KG1 (cell line): ENCODE measurements around the gene FREM1.

ENCODE experiments used
- DNase-seq: peaks from one replicate; lab custom pipeline; 2025; lab: John Stamatoyannopoulos, UW

The FREM1 gene

GRCh38 chr9:14756291-14756690 is 153.9 kb downstream of the FREM1 start:
- DNase-seq = no peak

GRCh38 chr9:14752871-14753270 is 157.4 kb downstream of the FREM1 start:
- DNase-seq = no peak

- DNase-seq = no peak
These were observed 158.0 kb downstream of the FREM1 start for GRCh38 chr9:14752271-14752670.

GRCh38 chr9:14750821-14751220 is 159.4 kb downstream of the FREM1 start:
- no peak for DNase-seq

- no peak for DNase-seq
These were observed 160.5 kb downstream of the FREM1 start for GRCh38 chr9:14749741-14750211.

DNA sequence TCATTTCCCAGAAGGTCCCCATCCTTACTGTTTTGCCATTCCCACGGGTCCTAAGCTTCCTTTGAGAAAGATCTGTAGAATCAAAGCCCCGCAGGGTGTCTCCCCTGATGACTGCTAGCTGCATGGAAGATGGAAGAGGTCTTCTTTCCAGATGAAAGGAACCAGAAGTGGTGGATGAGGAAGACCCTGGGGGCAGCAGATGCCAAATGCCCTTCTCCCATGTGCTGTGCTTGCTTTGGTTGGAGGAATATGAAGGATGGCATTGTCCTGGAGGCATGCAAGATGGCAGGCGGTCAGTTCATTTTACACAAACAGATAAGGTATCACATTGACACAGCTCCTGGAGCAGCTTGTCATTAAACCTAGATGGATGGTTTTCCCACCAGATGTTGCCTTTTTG is 161.9 kb downstream of the FREM1 start:
- DNase-seq = no peak

DNA sequence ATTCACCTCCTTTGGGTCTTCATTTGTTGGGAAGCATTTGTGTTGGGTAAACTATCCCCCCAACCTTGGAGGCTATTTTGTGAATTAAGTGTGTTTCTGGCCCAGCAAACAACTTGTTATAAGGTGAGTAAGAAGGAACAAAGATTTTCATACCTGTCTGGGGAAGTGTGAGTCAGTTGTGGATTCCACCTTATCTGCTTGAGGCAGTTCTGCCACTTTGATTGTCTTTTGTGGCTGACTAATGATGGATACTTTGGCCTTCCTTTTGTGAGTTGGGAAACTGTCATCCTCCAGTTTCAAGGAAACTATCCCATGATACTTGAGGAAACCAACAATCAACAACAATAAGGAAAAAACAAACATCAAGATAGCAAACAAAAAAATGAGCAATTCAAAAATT is 163.1 kb downstream of the FREM1 start:
- no peak for DNase-seq

GRCh38 chr9:14746626-14747025 is 163.6 kb downstream of the FREM1 start:
- no peak for DNase-seq

DNA sequence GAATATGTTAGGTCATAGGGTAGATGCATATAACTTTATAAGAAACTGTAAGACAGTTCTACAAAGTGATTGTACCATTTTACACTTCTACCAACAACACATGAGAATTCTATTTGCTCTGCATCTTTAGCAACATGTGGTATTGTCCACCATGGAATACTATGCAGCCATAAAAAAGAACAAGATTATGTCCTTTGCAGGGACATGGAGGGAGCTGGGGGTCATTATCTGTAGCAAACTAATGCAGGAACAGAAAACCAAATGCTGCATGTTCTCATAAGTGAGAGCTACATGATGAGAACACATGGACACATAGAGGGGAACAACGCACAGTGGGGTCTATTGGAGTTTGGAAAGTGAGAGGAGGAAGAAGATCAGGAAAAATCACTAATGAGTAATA is 165.5 kb downstream of the FREM1 start:
- DNase-seq = no peak

DNA sequence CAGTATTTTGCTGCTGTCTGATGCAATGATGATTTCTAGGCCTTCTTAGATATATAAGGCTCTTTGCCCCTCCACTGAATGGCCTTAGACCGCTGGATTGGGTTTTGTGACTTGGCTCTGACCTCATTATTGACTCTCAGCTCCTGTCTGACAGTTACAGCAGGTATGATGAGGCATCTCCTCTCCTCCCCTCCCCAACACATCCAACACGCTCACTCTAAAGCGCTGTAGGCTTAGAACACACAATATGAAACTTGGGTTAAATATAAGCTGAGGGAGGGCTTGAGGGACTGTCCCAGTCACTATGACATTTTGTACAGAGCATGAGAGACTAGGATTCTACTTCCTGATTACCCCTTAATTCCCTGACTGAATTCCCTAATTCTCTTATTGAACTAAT is 168.9 kb downstream of the FREM1 start:
- no peak for DNase-seq

GRCh38 chr9:14733133-14733532 is 177.1 kb downstream of the FREM1 start:
- DNase-seq = no peak

DNA sequence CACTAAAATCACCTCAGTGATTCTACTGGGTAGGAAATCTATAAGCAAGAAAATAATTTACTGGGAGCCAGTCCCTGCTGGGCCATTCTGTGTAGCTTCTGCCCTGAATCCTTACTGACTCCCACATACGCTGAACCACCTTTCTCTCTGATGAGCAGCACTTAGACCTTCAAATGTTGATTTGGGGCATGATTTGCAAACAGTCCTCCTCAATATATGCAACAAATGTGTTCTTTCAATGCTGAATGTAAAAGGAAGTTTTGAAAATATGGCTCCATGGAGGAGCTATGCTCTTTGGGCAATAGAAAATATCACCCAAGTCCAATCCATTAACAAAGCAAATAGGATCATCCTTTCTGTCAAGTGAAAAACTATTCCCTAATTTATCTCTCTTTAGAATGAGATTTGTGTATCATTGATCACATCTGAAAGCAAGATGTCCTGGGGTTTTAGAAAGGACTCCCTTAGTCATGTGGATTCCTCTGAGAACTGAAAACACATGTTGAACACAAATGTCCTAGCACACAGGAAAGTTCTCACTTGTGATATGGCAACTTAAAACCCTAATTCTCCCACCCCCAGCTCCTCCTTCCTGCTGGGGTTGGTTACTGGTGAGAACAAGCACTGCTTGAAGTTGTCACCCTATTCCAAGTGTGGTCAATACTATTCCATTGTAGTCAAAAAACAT is 178.8 kb downstream of the FREM1 start:
- DNase-seq = no peak

- no peak for DNase-seq
These were observed 179.7 kb downstream of the FREM1 start for GRCh38 chr9:14730461-14730898.

- DNase-seq = no peak
These were observed 186.9 kb downstream of the FREM1 start for GRCh38 chr9:14723301-14723700.

GRCh38 chr9:14722391-14723035 is 187.7 kb downstream of the FREM1 start, which contains the start of gene CER1:
Gene CER1, minus strand, starts transcription at chr9:14722733. Its CDS starts 61 bp downstream, at chr9:14722672.
- no peak for DNase-seq

DNA sequence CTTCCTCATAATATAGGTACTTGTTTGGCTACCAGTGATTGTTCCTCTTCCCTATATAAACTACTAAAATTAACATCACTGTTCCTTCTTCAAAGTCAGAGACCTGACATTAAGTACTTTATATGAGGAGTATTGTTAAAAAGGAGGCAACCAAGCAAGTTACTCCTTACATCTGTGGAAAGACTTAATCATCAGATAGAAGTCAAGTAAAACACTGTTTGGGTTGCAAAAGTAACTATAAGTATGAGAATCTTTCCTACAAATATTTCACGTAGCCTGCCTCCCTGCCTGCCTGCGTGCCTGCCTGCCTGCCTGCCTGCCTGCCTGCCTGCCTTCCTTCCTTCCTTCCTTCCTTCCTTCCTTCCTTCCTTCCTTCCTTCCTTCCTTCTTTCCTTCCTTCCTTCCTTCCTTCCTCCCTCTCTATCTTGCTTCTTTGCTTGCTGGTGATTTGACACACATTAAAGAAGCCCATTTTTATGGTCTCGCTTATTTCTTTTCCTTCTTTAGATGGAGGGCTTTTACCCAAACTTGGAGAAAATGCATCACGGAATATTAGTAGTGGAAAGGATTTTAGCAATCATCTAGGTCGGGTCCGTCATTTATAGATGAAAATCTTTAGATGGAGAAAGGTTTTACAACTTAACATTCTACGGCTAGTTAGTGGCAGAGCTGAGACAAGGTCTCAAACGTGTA is 190.9 kb downstream of the FREM1 start:
- no peak for DNase-seq

- no peak for DNase-seq
These were observed 195.1 kb downstream of the FREM1 start for GRCh38 chr9:14715102-14715501.

GRCh38 chr9:14713187-14713767 is 197.0 kb downstream of the FREM1 start:
- no peak for DNase-seq

DNA sequence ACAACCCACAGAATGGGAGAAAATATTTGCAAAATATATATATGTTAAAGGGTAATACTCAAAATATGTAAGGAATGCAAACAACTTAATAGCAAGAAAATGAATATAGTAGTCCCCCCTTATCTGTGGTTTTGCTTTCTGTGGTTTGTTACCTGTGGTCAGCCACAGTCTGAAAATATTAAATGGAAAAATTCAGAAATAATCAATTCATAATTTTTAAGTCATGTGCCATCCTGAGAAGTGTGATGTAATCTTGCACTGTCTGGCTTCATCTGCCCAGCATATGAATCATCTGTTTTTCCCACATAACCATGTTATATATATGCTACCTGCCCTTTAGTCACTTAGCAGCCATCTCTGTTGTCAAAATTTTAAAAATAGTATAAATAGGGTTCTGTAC is 199.4 kb downstream of the FREM1 start:
- no peak for DNase-seq

GRCh38 chr9:14706530-14707140 is 203.6 kb downstream of the FREM1 start:
- DNase-seq = no peak

DNA sequence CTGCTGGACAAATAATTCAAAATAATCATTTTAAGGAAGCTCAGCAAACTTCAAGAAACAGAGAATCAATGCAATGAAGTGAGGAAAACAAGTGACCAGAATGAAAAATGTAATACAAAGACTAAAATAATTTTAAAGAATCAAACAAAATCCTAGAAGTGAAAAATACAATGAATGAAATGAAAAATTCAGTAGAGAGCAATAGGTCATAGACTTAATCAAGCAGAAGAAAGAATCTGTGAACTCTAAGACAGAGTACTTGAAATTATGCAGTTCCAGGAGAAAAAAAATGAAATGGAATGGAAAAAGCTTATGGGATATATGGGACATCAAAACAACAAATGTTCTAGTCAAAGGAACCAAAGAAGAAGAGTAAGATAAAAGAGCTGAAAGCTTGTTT is 205.1 kb downstream of the FREM1 start:
- no peak for DNase-seq

DNA sequence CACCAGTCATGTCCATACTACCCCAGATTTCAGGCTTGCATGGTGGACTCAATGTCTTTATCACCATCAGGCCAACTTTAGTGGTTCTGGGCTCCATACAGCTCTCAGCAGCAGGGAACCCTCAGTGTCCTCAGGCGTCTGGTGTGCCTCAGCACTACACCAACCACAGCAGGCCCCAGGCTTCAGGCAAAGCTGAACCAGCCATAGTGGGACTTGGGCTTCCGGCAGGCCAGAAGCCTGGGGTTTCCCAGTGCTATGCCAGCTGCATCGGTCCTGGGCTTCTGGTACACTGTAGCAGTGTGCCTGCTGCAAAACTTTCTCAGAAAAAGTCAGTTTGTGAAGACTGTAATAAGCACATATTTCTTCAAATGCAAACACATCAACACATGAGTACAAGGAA is 205.9 kb downstream of the FREM1 start:
- no peak for DNase-seq
